ENCODE measurements around the gene SLC39A9.
A peak's percentile ranks its signal among the peaks of the same experiment; 100 is the strongest.

SLC39A9 gene

GRCh38 chr14:69427596-69427995 lies 29.1 kb downstream of the SLC39A9 start:
- Mint-ChIP-seq H3K27me3 (no peaks in the 10 kb centered on the region), H3K9me3 (no peaks in the 10 kb centered on the region), H3K36me3 (ENCODE audit: low read depth) (peaks cover 62% of the 10 kb centered on the region), H3K4me1 (ENCODE audit: low read depth) (peaks cover 3% of the 10 kb centered on the region), H3K4me3 (no peak overlapping the region), H3K27ac (no peak overlapping the region)
- no peak for DNase-seq

- no peak overlapping the region for H3K27ac Mint-ChIP-seq
- H3K27me3 Mint-ChIP-seq: no peaks in the 10 kb centered on the region
- no peak overlapping the region for H3K4me3 Mint-ChIP-seq
- peaks cover 59% of the 10 kb centered on the region for H3K36me3 Mint-ChIP-seq (ENCODE audit: low read depth)
- DNase-seq: no peak
- H3K4me1 Mint-ChIP-seq (ENCODE audit: low read depth): peaks cover 6% of the 10 kb centered on the region
- H3K9me3 Mint-ChIP-seq: no peaks in the 10 kb centered on the region
Observed at GRCh38 chr14:69428289-69428998, 30.0 kb downstream of the SLC39A9 start.

- Mint-ChIP-seq H3K27me3 (no peaks in the 10 kb centered on the region), H3K4me1 (ENCODE audit: low read depth) (peaks cover 7% of the 10 kb centered on the region), H3K27ac (no peak overlapping the region), H3K36me3 (ENCODE audit: low read depth) (peaks cover 53% of the 10 kb centered on the region), H3K4me3 (no peak overlapping the region), H3K9me3 (no peaks in the 10 kb centered on the region)
- DNase-seq: no peak
Observed at GRCh38 chr14:69429643-69430042, 31.2 kb downstream of the SLC39A9 start.

GRCh38 chr14:69430306-69430939 lies 31.9 kb downstream of the SLC39A9 start:
- H3K27ac Mint-ChIP-seq: no peak overlapping the region
- no peaks in the 10 kb centered on the region for H3K9me3 Mint-ChIP-seq
- H3K27me3 Mint-ChIP-seq: no peaks in the 10 kb centered on the region
- H3K4me1 Mint-ChIP-seq (ENCODE audit: low read depth): peaks cover 11% of the 10 kb centered on the region
- peaks cover 45% of the 10 kb centered on the region for H3K36me3 Mint-ChIP-seq (ENCODE audit: low read depth)
- no peak overlapping the region for H3K4me3 Mint-ChIP-seq
- DNase-seq: no peak

GRCh38 chr14:69432364-69432763 lies 33.9 kb downstream of the SLC39A9 start:
- Mint-ChIP-seq H3K9me3 (no peaks in the 10 kb centered on the region), H3K4me1 (ENCODE audit: low read depth) (peaks cover 13% of the 10 kb centered on the region), H3K36me3 (ENCODE audit: low read depth) (peaks cover 26% of the 10 kb centered on the region), H3K4me3 (no peak overlapping the region), H3K27me3 (no peaks in the 10 kb centered on the region), H3K27ac (no peak overlapping the region)
- DNase-seq: no peak

GRCh38 chr14:69439521-69440270 lies 41.2 kb downstream of the SLC39A9 start:
- H3K4me3 Mint-ChIP-seq: no peak overlapping the region

GRCh38 chr14:69441948-69442347 lies 43.5 kb downstream of the SLC39A9 start:
- Mint-ChIP-seq H3K27me3 (no peaks in the 10 kb centered on the region), H3K36me3 (ENCODE audit: low read depth) (peaks cover 63% of the 10 kb centered on the region), H3K9me3 (no peaks in the 10 kb centered on the region), H3K27ac (peak overlapping the region; percentile 35), H3K4me1 (ENCODE audit: low read depth) (peaks cover 15% of the 10 kb centered on the region), H3K4me3 (no peak overlapping the region)
- DNase-seq: no peak

More at GRCh38 chr14:69439521-69440270, 41.2 kb downstream of the SLC39A9 start:
- no peaks in the 10 kb centered on the region for H3K27me3 Mint-ChIP-seq
- DNase-seq: no peak
- H3K27ac Mint-ChIP-seq: no peak overlapping the region
- peaks cover 50% of the 10 kb centered on the region for H3K36me3 Mint-ChIP-seq (ENCODE audit: low read depth)
- peaks cover 20% of the 10 kb centered on the region for H3K4me1 Mint-ChIP-seq (ENCODE audit: low read depth)
- no peaks in the 10 kb centered on the region for H3K9me3 Mint-ChIP-seq

GRCh38 chr14:69443296-69443805 lies 44.9 kb downstream of the SLC39A9 start:
- DNase-seq: no peak
- Mint-ChIP-seq H3K4me3 (no peak overlapping the region), H3K4me1 (ENCODE audit: low read depth) (peaks cover 15% of the 10 kb centered on the region)

GRCh38 chr14:69449216-69449615 lies 50.7 kb downstream of the SLC39A9 start:
- H3K27ac Mint-ChIP-seq: no peak overlapping the region
- no peaks in the 10 kb centered on the region for H3K9me3 Mint-ChIP-seq
- no peak for DNase-seq

More at GRCh38 chr14:69443296-69443805, 44.9 kb downstream of the SLC39A9 start:
- Mint-ChIP-seq H3K27me3 (no peaks in the 10 kb centered on the region), H3K9me3 (no peaks in the 10 kb centered on the region), H3K27ac (no peak overlapping the region), H3K36me3 (ENCODE audit: low read depth) (peaks cover 66% of the 10 kb centered on the region)

GRCh38 chr14:69451941-69452340 lies 53.4 kb downstream of the SLC39A9 start:
- no peaks in the 10 kb centered on the region for H3K9me3 Mint-ChIP-seq
- no peak for DNase-seq
- no peaks in the 10 kb centered on the region for H3K27me3 Mint-ChIP-seq
- no peaks in the 10 kb centered on the region for H3K4me1 Mint-ChIP-seq (ENCODE audit: low read depth)
- H3K27ac Mint-ChIP-seq: no peak overlapping the region
- H3K4me3 Mint-ChIP-seq: no peak overlapping the region
- H3K36me3 Mint-ChIP-seq (ENCODE audit: low read depth): peaks cover 52% of the 10 kb centered on the region

More at GRCh38 chr14:69449216-69449615, 50.7 kb downstream of the SLC39A9 start:
- no peaks in the 10 kb centered on the region for H3K4me1 Mint-ChIP-seq (ENCODE audit: low read depth)
- peaks cover 44% of the 10 kb centered on the region for H3K36me3 Mint-ChIP-seq (ENCODE audit: low read depth)
- no peak overlapping the region for H3K4me3 Mint-ChIP-seq
- H3K27me3 Mint-ChIP-seq: no peaks in the 10 kb centered on the region

- no peak for DNase-seq
- H3K27me3 Mint-ChIP-seq: no peaks in the 10 kb centered on the region
- no peaks in the 10 kb centered on the region for H3K9me3 Mint-ChIP-seq
- H3K4me1 Mint-ChIP-seq (ENCODE audit: low read depth): peaks cover 1% of the 10 kb centered on the region
- peaks cover 82% of the 10 kb centered on the region for H3K36me3 Mint-ChIP-seq (ENCODE audit: low read depth)
- peak overlapping the region; percentile 52 for H3K27ac Mint-ChIP-seq
- H3K4me3 Mint-ChIP-seq: no peak overlapping the region
Observed at GRCh38 chr14:69458350-69458749, 59.9 kb downstream of the SLC39A9 start.

- Mint-ChIP-seq H3K9me3 (no peaks in the 10 kb centered on the region), H3K36me3 (ENCODE audit: low read depth) (peaks cover 79% of the 10 kb centered on the region), H3K27ac (no peak overlapping the region), H3K4me3 (no peak overlapping the region), H3K27me3 (no peaks in the 10 kb centered on the region), H3K4me1 (ENCODE audit: low read depth) (peaks cover 1% of the 10 kb centered on the region)
- no peak for DNase-seq
Observed at GRCh38 chr14:69459122-69459521, 60.6 kb downstream of the SLC39A9 start.

- Mint-ChIP-seq H3K9me3 (no peaks in the 10 kb centered on the region), H3K27me3 (no peaks in the 10 kb centered on the region), H3K27ac (no peak overlapping the region), H3K4me3 (no peak overlapping the region), H3K4me1 (ENCODE audit: low read depth) (peaks cover 1% of the 10 kb centered on the region), H3K36me3 (ENCODE audit: low read depth) (peaks cover 70% of the 10 kb centered on the region)
- peak; percentile 51 for DNase-seq
Observed at GRCh38 chr14:69460093-69460701, 61.7 kb downstream of the SLC39A9 start.

GRCh38 chr14:69464379-69464778 lies 65.9 kb downstream of the SLC39A9 start:
- H3K9me3 Mint-ChIP-seq: no peaks in the 10 kb centered on the region
- peaks cover 1% of the 10 kb centered on the region for H3K4me1 Mint-ChIP-seq (ENCODE audit: low read depth)
- no peak overlapping the region for H3K27ac Mint-ChIP-seq
- peaks cover 33% of the 10 kb centered on the region for H3K36me3 Mint-ChIP-seq (ENCODE audit: low read depth)
- no peaks in the 10 kb centered on the region for H3K27me3 Mint-ChIP-seq
- no peak overlapping the region for H3K4me3 Mint-ChIP-seq
- DNase-seq: no peak
